D721Med (cell line): ENCODE measurements around the gene CYP4F22.
"Not testable (repeated sequence)": the region's sequence is repeated elsewhere in the genome, so short reads cannot be mapped to it uniquely, and the experiment has no call there.

Experiments
- DNase-seq: peaks from one replicate; pipeline ENCODE4 v3.0.0; 2011; ENCODE audit warnings: low spot score; ENCODE audit not compliant: insufficient read length
- FAIRE-seq: peaks from 2 replicates; lab custom pipeline; 2011; peaks lifted over from hg19 to GRCh38; lab: Jason Lieb, UNC
- CTCF ChIP-seq: IDR thresholded peaks from 2 replicates; pipeline ENCODE4 v1.5.1; 2012; ENCODE audit warnings: mild to moderate bottlenecking, control low read depth; ENCODE audit not compliant: insufficient read depth; ENCODE audit errors: missing control alignments

Gene CYP4F22

GRCh38 chr19:15468675-15469512 is 39.4 kb upstream of the CYP4F22 start:
- TF ChIP-seq CTCF = no peak
- no peak for DNase-seq
- no peak for FAIRE-seq

- FAIRE-seq (no peak), DNase-seq (no peak)
- TF ChIP-seq CTCF = no peak
Measured at GRCh38 chr19:15469513-15470297, 38.6 kb upstream of the CYP4F22 start.

GRCh38 chr19:15471639-15472101 is 36.7 kb upstream of the CYP4F22 start:
- no peak for FAIRE-seq
- no peak for DNase-seq
- no peak for TF ChIP-seq CTCF

- not testable (repeated sequence) for DNase-seq, FAIRE-seq
Measured at GRCh38 chr19:15473821-15474220, 34.5 kb upstream of the CYP4F22 start.

GRCh38 chr19:15475169-15475568 is 33.2 kb upstream of the CYP4F22 start:
- no peak for TF ChIP-seq CTCF
- FAIRE-seq = no peak
- no peak for DNase-seq

- no peak for TF ChIP-seq CTCF
- FAIRE-seq (no peak), DNase-seq (no peak)
Measured at GRCh38 chr19:15475611-15476010, 32.7 kb upstream of the CYP4F22 start.

- TF ChIP-seq CTCF = no peak
- DNase-seq (no peak), FAIRE-seq (no peak)
Measured at GRCh38 chr19:15476325-15476724, 32.0 kb upstream of the CYP4F22 start.
